SH-SY5Y (cell line): Measurements from ENCODE around the gene SPSB3.

Source experiments
- GATA2 ChIP-seq: IDR thresholded peaks from 2 replicates; pipeline ENCODE4 v1.6.1; 2011; ENCODE audit warnings: mild to moderate bottlenecking, low read depth, low read length
- GATA3 ChIP-seq: IDR thresholded peaks from 2 replicates; pipeline ENCODE4 v1.6.1; 2011; ENCODE audit warnings: low read depth, mild to moderate bottlenecking, low read length, moderate library complexity

GRCh38 chr16:1740234-1740633, 42.1 kb downstream of the SPSB3 start:
- TF ChIP-seq GATA2 (no peak), GATA3 (no peak)
